Liver (tissue), 3 donors: ENCODE results near the gene CPSF6.

ENCODE experiments used
- CTCF ChIP-seq: fragments of 150-350 bp; IDR thresholded peaks from 2 replicates; pipeline ENCODE4 v1.5.1; 2017; ENCODE audit warnings: improper control_type of control experiment, low read depth, low read length; ENCODE audit not compliant: missing input control
- FOXA1 ChIP-seq: IDR thresholded peaks from 2 replicates; pipeline ENCODE4 v1.6.1; 2016; ENCODE audit warnings: antibody characterized with exemption
- JUND ChIP-seq, 2 donors: IDR thresholded peaks; 2 replicates each; pipeline ENCODE4 v1.6.1; 2016; ENCODE audit warnings: antibody characterized with exemption in 2 of 2
- RAD21 ChIP-seq, 2 donors: IDR thresholded peaks; 2 replicates each; pipeline ENCODE4 v1.6.1; 2016; ENCODE audit warnings: antibody characterized with exemption in 2 of 2, mild to moderate bottlenecking in 2 of 2
- SP1 ChIP-seq: IDR thresholded peaks from 2 replicates; pipeline ENCODE4 v1.6.1; 2018; ENCODE audit warnings: antibody characterized with exemption, mild to moderate bottlenecking
- TAF1 ChIP-seq: conservative IDR thresholded peaks from 2 replicates; pipeline ENCODE4 v1.6.1; 2016; ENCODE audit warnings: antibody characterized with exemption, mild to moderate bottlenecking
- TF ChIP-seq, protein P1 (sequence below): IDR thresholded peaks from 2 replicates; pipeline ENCODE4 v1.6.1; 2016; ENCODE audit warnings: antibody characterized with exemption
- TF ChIP-seq, protein P2 (sequence below): IDR thresholded peaks from 2 replicates; pipeline ENCODE4 v1.6.1; 2016; ENCODE audit warnings: antibody characterized with exemption, mild to moderate bottlenecking
- TF ChIP-seq, protein P3 (sequence below): IDR thresholded peaks from 2 replicates; pipeline ENCODE4 v1.6.1; 2016; ENCODE audit warnings: antibody characterized with exemption
- TF ChIP-seq, protein P4 (sequence below): IDR thresholded peaks from 2 replicates; pipeline ENCODE4 v1.6.1; 2016; ENCODE audit warnings: antibody characterized with exemption
- donor health status: healthy.
- donor health status: healthy.

DNA sequence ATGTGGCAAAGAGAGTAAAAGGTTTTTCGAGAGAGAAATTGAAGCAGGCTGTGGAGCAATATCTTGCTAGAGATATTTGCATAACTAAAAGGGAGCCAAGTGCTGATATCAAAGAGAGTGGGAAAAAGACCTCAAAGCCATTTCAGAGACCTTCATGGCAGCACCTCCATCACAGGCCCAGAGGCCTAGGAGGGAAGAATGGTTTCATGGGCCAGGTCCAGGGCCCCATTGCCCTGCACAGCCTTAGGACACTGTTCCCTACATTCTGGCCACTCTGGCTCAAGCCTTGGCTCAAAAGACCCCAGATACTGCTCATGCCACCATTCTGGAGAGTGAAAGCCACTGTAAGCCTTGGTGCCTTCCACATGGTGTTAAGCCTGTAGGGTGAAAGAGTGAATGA is 58.8 kb downstream of the CPSF6 start:
- TF ChIP-seq TAF1, result no peak
- TF ChIP-seq, protein P1, sequence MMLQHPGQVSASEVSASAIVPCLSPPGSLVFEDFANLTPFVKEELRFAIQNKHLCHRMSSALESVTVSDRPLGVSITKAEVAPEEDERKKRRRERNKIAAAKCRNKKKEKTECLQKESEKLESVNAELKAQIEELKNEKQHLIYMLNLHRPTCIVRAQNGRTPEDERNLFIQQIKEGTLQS, result no peak
- TF ChIP-seq CTCF, result no peak
- TF ChIP-seq FOXA1, result no peak
- TF ChIP-seq, protein P2, sequence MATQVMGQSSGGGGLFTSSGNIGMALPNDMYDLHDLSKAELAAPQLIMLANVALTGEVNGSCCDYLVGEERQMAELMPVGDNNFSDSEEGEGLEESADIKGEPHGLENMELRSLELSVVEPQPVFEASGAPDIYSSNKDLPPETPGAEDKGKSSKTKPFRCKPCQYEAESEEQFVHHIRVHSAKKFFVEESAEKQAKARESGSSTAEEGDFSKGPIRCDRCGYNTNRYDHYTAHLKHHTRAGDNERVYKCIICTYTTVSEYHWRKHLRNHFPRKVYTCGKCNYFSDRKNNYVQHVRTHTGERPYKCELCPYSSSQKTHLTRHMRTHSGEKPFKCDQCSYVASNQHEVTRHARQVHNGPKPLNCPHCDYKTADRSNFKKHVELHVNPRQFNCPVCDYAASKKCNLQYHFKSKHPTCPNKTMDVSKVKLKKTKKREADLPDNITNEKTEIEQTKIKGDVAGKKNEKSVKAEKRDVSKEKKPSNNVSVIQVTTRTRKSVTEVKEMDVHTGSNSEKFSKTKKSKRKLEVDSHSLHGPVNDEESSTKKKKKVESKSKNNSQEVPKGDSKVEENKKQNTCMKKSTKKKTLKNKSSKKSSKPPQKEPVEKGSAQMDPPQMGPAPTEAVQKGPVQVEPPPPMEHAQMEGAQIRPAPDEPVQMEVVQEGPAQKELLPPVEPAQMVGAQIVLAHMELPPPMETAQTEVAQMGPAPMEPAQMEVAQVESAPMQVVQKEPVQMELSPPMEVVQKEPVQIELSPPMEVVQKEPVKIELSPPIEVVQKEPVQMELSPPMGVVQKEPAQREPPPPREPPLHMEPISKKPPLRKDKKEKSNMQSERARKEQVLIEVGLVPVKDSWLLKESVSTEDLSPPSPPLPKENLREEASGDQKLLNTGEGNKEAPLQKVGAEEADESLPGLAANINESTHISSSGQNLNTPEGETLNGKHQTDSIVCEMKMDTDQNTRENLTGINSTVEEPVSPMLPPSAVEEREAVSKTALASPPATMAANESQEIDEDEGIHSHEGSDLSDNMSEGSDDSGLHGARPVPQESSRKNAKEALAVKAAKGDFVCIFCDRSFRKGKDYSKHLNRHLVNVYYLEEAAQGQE, result no peak
- TF ChIP-seq, protein P3, sequence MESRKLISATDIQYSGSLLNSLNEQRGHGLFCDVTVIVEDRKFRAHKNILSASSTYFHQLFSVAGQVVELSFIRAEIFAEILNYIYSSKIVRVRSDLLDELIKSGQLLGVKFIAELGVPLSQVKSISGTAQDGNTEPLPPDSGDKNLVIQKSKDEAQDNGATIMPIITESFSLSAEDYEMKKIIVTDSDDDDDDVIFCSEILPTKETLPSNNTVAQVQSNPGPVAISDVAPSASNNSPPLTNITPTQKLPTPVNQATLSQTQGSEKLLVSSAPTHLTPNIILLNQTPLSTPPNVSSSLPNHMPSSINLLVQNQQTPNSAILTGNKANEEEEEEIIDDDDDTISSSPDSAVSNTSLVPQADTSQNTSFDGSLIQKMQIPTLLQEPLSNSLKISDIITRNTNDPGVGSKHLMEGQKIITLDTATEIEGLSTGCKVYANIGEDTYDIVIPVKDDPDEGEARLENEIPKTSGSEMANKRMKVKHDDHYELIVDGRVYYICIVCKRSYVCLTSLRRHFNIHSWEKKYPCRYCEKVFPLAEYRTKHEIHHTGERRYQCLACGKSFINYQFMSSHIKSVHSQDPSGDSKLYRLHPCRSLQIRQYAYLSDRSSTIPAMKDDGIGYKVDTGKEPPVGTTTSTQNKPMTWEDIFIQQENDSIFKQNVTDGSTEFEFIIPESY, result no peak
- no peak for TF ChIP-seq RAD21 (IDR thresholded peaks at IDR 0.05)
- TF ChIP-seq SP1, result no peak
- TF ChIP-seq JUND (IDR thresholded peaks at IDR 0.05), result no peak
- TF ChIP-seq, protein P4, sequence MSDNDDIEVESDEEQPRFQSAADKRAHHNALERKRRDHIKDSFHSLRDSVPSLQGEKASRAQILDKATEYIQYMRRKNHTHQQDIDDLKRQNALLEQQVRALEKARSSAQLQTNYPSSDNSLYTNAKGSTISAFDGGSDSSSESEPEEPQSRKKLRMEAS, result no peak
